HL-60/S4 treated with retinoic acid at 250 ng/mL for 4 days and 3 days (cell line): Measurements from ENCODE around the gene FAM110C.
"Not testable (repeated sequence)": the region's sequence is repeated elsewhere in the genome, so short reads cannot be mapped to it uniquely, and the experiment has no call there.

Experiments
- in situ Hi-C: fragments of 300-500 bp; cut with MboI; formaldehyde crosslinking; loops from 2 replicates; pipeline ENCODE4 v1.7.0; 2022; ENCODE audit warnings: low sequenced_read_pairs

The FAM110C gene

GRCh38 chr2:46471-47345, at the start of gene FAM110C:
FAM110C (minus strand) TSS chr2:46505; CDS start chr2:46385, 120 bp downstream.
- in situ Hi-C loops: no loop called here

GRCh38 chr2:92326-92725, 46.0 kb upstream of the FAM110C start:
- in situ Hi-C loops: no loop called here

- in situ Hi-C loops: no loop called here
Observed at GRCh38 chr2:90645-91312, 44.5 kb upstream of the FAM110C start.

- in situ Hi-C loops: no loop called here
Observed at GRCh38 chr2:85761-86160, 39.5 kb upstream of the FAM110C start.

- in situ Hi-C loops: no loop called here
Observed at GRCh38 chr2:84121-84520, 37.8 kb upstream of the FAM110C start.

- in situ Hi-C loops: no loop called here
Observed at GRCh38 chr2:80971-81736, 34.8 kb upstream of the FAM110C start.

- in situ Hi-C loops: no loop called here
Observed at GRCh38 chr2:80378-80777, 34.1 kb upstream of the FAM110C start.

- in situ Hi-C loops: no loop called here
Observed at GRCh38 chr2:71309-72035, 25.2 kb upstream of the FAM110C start.

- in situ Hi-C loops: no loop called here
Observed at GRCh38 chr2:69366-70344, 23.4 kb upstream of the FAM110C start.

GRCh38 chr2:68637-69036, 22.3 kb upstream of the FAM110C start:
- in situ Hi-C loops: not testable (repeated sequence)

GRCh38 chr2:66853-67252, 20.5 kb upstream of the FAM110C start:
- in situ Hi-C loops: no loop called here

GRCh38 chr2:65121-65520, 18.8 kb upstream of the FAM110C start:
- in situ Hi-C loops: no loop called here

- in situ Hi-C loops: no loop called here
Observed at GRCh38 chr2:55587-56448, 9.5 kb upstream of the FAM110C start.

- in situ Hi-C loops: no loop called here
Observed at GRCh38 chr2:51613-52012, 5.3 kb upstream of the FAM110C start.

GRCh38 chr2:47737-48136, 1.4 kb upstream of the FAM110C start:
- in situ Hi-C loops: no loop called here

- in situ Hi-C loops: no loop called here
Observed at GRCh38 chr2:47346-47725, 1.0 kb upstream of the FAM110C start.

GRCh38 chr2:46131-46470, 204 bp downstream of the FAM110C start:
- in situ Hi-C loops: no loop called here

GRCh38 chr2:45342-46130, 769 bp downstream of the FAM110C start:
- in situ Hi-C loops: no loop called here
